GM19240 (cell line): ENCODE results near the gene TBX10.
"Not testable (repeated sequence)": the region's sequence is repeated elsewhere in the genome, so short reads cannot be mapped to it uniquely, and the experiment has no call there.

ENCODE experiments used
- DNase-seq: peaks from one replicate; pipeline ENCODE4 v3.0.0; 2011; ENCODE audit warnings: low spot score; ENCODE audit not compliant: insufficient read length

TBX10 gene

GRCh38 chr11:67632175-67632981, 7.2 kb downstream of the TBX10 start:
- DNase-seq = no peak

DNA sequence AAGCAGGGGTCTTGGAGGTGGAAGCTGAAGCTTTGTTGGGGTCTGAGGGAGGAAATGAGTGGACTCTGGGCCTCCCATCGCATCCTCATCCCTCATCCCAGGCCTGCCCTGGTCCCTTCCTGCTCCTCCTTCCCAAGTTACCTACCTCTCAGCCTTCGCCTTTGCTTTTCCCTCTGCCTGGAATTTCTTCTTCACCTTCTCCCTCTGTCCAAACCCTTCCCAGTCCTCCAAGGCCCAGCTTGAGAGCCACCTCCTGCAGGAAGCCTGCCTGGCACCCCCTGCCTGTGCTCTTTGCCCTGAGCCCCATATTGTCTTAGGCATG, 7.7 kb downstream of the TBX10 start:
- DNase-seq = no peak

- DNase-seq = no peak
Observed at GRCh38 chr11:67631411-67631810, 8.2 kb downstream of the TBX10 start.

- no peak for DNase-seq
Observed at GRCh38 chr11:67630943-67631331, 8.6 kb downstream of the TBX10 start.

DNA sequence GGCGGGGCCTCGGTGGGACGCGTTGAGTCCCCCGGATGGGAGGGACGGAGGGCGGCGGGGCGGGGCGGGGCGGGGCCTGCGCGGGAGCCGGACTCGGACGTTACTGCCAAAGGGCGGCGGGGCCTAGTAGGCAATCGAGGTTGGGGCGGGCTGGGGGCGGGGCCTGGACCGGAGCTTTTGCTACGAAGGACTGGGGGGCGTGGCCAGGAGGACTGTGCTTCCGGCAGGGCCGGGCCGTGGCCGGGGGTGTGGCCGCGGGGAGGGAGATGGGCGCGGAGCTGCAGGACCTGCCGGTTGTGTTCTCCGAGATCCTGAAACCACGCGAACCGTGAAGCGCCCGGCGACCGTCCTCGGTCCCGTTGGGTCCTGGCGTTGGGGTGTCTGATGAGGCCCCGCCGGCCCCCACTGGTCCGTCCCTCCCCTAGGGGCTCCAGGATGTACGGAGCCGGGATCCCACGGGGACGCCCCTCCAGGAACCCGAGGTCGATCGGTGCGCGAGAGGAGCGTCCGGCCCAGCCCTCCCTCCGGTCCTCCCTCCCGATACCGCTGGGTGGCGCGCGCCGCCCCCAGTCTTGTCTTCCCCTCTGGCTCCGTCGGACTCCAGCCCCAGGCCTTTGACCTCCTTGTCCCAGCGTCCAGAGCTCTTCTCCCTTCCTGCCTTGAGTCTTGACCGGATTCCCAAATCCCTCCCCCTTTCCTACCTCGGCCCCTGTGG, 9.2 kb downstream of the TBX10 start:
- peak; percentile 96 for DNase-seq

- peak; percentile 83 for DNase-seq
Observed at GRCh38 chr11:67629386-67630227, 10.0 kb downstream of the TBX10 start, which contains the start of gene NUDT8. Gene NUDT8, minus strand, starts transcription at chr11:67629937. Its CDS starts 26 bp downstream, at chr11:67629911.

DNA sequence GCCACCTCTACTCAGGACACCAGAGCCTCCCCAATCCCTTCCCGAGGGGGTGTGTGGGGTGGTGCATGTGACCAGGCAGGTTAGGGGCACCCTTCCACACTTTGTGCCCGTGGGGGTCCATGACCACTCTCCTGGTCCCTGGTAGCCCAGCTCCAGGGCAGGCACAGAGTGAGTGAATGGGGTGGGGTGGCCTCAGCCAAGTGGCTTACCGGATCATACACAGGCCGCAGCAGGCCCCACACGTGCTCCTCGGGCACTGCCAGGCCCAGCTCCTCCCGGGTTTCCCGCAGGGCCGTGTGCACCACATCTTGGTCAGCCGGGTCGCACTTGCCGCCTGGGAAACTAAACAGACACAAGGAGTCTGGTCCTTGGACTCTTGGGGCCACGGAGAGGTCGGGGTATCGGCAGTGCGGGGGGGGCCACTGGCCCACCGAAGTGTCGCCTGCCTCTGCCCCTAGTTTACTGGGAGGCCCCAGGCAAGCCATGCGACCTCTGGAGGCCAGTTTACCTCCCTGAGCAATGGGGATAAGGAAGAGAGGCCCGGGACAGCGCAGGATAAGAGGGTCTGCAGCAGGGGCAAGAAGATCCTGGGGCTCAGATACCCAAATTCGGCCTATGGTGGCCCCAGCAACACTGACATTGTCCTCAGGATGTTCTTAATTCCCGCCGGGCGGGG, 10.7 kb downstream of the TBX10 start:
- no peak for DNase-seq

- no peak for DNase-seq
Observed at GRCh38 chr11:67627812-67628624, 11.5 kb downstream of the TBX10 start.

DNA sequence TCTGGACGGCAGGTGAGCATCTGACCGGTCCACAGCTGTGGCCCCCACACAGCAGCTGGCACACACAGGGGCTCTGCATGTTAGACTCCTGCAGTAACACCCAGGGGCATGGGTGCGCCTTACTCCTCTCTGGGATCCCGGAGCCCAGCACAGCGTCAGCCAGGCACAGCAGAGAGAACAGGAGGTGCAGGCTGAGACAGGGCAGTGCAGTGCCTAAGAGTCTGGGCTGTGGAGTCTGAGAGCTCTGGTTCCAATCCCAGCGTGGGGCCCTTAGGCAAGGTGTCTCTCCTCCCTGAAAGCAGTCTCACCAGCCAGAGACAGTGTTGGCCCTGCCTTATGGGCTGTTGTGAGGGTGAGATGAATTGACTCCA, 12.1 kb downstream of the TBX10 start:
- no peak for DNase-seq

DNA sequence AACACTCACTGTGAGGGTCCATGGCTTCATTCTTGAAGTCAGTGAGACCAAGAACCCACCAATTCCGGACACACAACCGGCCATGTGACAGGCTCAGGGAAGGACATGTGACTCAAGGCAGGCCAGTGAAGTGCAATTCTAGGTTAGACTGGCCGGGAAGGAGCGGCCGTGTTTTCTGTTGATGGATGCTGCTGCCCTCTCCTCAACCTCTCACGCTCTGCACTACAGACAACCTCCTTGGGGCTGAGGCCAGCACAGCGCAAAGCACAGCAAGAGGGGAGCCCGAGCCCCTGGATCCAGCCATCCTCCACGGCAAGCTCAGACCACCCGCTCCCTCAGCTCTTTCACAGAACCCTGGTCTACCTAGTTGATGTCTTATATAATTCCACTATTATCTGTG, 12.6 kb downstream of the TBX10 start:
- no peak for DNase-seq

DNA sequence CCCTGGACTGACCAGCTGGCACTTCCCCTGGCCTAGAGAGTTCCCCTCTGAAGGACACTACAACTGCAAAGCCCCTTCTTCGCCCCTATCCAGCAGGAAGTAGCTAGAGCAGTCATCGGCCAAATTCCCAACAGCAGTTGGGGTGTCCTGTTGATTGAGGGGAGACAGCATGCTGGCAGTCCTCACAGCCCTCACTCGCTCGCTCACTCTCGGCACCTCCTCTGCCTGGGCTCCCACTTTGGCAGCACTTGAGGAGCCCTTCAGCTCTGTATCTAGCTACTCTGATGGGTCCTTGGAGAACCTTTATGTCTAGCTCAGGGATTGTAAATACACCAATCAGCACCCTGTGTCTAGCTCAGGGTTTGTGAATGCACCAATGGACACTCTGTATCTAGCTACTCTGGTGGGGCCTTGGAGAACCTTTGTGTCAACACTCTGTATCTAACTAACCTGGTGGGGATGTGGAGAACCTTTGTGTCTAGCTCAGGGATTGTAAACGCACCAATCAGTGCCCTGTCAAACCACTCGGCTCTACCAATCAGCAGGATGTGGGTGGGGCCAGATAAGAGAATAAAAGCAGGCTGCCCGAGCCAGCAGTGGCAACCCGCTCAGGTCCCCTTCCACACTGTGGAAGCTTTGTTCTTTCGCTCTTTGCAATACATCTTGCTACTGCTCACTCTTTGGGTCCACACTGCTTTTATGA, 13.3 kb downstream of the TBX10 start:
- DNase-seq = not testable (repeated sequence)

DNA sequence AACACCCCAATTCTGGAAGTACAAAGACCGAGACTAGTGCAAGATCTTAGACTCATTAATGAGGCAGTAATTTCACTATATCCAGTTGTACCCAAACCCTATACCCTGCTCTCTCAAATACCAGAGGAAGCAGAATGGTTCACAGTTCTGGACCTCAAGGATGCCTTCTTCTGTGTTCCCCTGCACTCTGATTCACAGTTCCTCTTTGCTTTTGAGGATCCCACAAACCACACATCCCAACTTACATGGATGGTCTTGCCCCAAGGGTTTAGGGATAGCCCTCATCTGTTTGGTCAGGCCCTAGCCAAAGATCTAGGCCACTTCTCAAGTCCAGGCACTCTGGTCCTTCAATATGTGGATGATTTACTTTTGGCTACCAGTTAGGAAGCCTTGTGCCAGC, 15.8 kb downstream of the TBX10 start:
- DNase-seq = not testable (repeated sequence)

DNA sequence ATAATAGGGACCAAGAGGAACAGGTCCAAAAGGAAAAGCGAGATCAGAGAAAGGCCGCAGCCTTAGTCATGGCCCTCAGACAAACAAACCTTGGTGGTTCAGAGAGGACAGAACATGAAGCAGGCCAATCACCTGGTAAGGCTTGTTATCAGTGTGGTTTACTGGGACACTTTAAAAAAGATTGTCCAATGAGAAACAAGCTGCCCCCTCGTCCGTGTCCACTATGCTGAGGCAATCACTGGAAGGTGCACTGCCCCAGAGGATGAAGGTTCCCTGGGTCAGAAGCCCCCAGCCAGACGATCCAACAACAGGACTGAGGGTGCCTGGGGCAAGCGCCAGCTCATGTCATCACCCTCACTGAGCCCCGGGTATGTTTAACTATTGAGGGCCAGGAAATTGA, 16.7 kb downstream of the TBX10 start:
- not testable (repeated sequence) for DNase-seq

DNA sequence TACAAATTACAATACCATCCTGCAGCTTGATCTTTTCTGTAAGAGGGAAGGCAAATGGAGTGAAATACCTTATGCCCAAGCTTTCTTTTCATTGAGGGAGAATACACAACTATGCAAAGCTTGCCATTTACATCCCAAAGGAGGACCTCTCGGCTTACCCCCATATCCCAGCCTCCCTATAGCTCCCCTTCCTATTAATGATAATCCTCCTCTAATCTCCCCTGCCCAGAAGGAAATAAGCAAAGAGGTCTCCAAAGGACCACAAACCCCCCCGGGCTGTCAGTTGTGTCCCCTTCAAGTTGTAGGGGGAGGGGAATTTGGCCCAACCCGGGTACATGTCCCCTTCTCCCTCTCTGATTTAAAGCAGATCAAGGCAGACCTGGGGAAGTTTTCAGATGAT, 17.6 kb downstream of the TBX10 start:
- not testable (repeated sequence) for DNase-seq

- DNase-seq = not testable (repeated sequence)
Observed at GRCh38 chr11:67620621-67621020, 18.9 kb downstream of the TBX10 start.

GRCh38 chr11:67619683-67620618, 19.6 kb downstream of the TBX10 start:
- not testable (repeated sequence) for DNase-seq

- not testable (repeated sequence) for DNase-seq
Observed at GRCh38 chr11:67618901-67619659, 20.5 kb downstream of the TBX10 start.
